Pancreas (tissue), 10 donors: ENCODE measurements around the gene FH. TPM values are rescaled to one million over a fixed set of nuclear protein-coding genes. Genes with fewer than 3 reads are reported as not detected.

Source experiments
- ATAC-seq, 4 donors: fragments of 200-7000 bp; cut with Tn5 transposase; one replicate each; pipeline versions ENCODE4 v1.8.0 to v1.9.1; 2020; ENCODE audit warnings: mild to moderate bottlenecking in 4 of 4, moderate library complexity in 4 of 4
- DNase-seq, 6 donors: peaks; one replicate each; pipeline ENCODE4 v3.0.0-alpha.2; 2020
- FAIRE-seq: peaks from 2 replicates; lab custom pipeline; 2012; peaks lifted over from hg19 to GRCh38; lab: Jason Lieb, UNC
- H3K27ac ChIP-seq, 4 donors: fragments of 200-600 bp; sonication (generic); 1 replicate in 3 of 4; 2 replicates in 1 of 4; pipeline versions ENCODE4 v1.5.0 to v1.8.0; 2020
- H3K27me3 ChIP-seq, 4 donors: fragments of 200-600 bp; one replicate each; pipeline ENCODE4 v1.8.0; 2021
- H3K36me3 ChIP-seq, 3 donors: fragments of 200-600 bp; sonication (generic) in 1 of 3; one replicate each; pipeline versions ENCODE4 v1.5.0 to v1.8.0; 2020 to 2021
- H3K4me1 ChIP-seq, 3 donors: fragments of 200-600 bp; one replicate each; pipeline ENCODE4 v1.8.0; 2021
- H3K4me3 ChIP-seq, 4 donors: fragments of 200-600 bp; sonication (generic) in 2 of 4; one replicate each; pipeline versions ENCODE4 v1.5.0 to v1.8.0; 2020 to 2021
- H3K9me3 ChIP-seq, 4 donors: fragments of 200-600 bp; one replicate each; pipeline ENCODE4 v1.8.0; 2021
- CTCF ChIP-seq, 4 donors: fragments of 200-600 bp; sonication (generic) in 3 of 4; IDR thresholded peaks; one replicate each; pipeline versions ENCODE4 v1.5.0 to v1.8.0; 2021; ENCODE audit warnings: antibody characterized with exemption in 4 of 4
- WGBS, 2 donors: extraction: QIAGEN DNeasy Blood & Tissue Kit; methylation state at CpG; one replicate each; pipeline ENCODE4 v1.1.7; 2013; 5-methylcytosine and 5-hydroxymethylcytosine counted together
- intact Hi-C, 3 donors: fragments of 100-400 bp; cut with DNase I; formaldehyde crosslinking; loops; one replicate each; pipeline versions ENCODE4 v1.11.1 to v1.14.2; 2022
- polyA plus RNA-seq, 2 donors: library from polyadenylated mRNA; stranded (reverse); fragments of 200-250 nt; gene quantifications; one replicate each; pipeline ENCODE4 v1.2.3, GENCODE V29; 2013
- total RNA-seq, 6 donors: library from RNA; stranded (reverse); fragmentation: NEBNext Ultra II Directional in 4 of 6; extraction: Animal tissue kit (Norgen Biotek cat#: 25700) in 4 of 6; gene quantifications; one replicate each; pipeline versions ENCODE4 v1.2.1 to v1.2.4, GENCODE V29; 2021 to 2023
- donor health status: healthy with polysubstance abuse.
- donor health status: DM: no; HTN: no; CAD: no; lungs with moderate emphysema.
- donor health status: DM: no; HTN: no; CAD: no.
- donor health status: control.
- donor health status: control.
- donor health status: Bipolar disorder and iron deficiency.
- donor health status: DM: yes; HTN: yes; CAD: no.
- donor health status: DM: no; HTN: no; CAD: no.
- donor health status: DM: no; HTN: no; CAD: no.
- donor health status: DM: yes; HTN: yes; CAD: no.

The FH gene
- total and polyA plus RNA-seq, 8 donors, result 15.1 to 33.5 (median 23.3) TPM

GRCh38 chr1:241457421-241457820, 62.1 kb downstream of the FH start:
- H3K4me1 ChIP-seq, result no peaks in the 10 kb centered on the region
- H3K9me3 ChIP-seq, result no peaks in the 10 kb centered on the region
- no peaks in the 10 kb centered on the region for H3K27me3 ChIP-seq
- no peak for ATAC-seq
- no peak for FAIRE-seq
- no peak overlapping the region for H3K4me3 ChIP-seq
- no peak for TF ChIP-seq CTCF (IDR thresholded peaks at IDR 0.05)
- no peak for DNase-seq
- intact Hi-C loops, result no loop called here
- no peak overlapping the region for H3K27ac ChIP-seq
- no peaks in the 10 kb centered on the region for H3K36me3 ChIP-seq

GRCh38 chr1:241456743-241457142, 62.8 kb downstream of the FH start:
- no peak for TF ChIP-seq CTCF (IDR thresholded peaks at IDR 0.05)
- intact Hi-C loops, result no loop called here
- H3K9me3 ChIP-seq, result no peaks in the 10 kb centered on the region
- H3K4me3 ChIP-seq, result no peak overlapping the region
- no peak overlapping the region for H3K27ac ChIP-seq
- ATAC-seq (no peak), DNase-seq (no peak), FAIRE-seq (no peak)
- 72 to 84% methylated on average over 1 of the region's 1 CpG for WGBS, 2 donors
- no peaks in the 10 kb centered on the region for H3K4me1 ChIP-seq
- no peaks in the 10 kb centered on the region for H3K27me3 ChIP-seq
- H3K36me3 ChIP-seq, result no peaks in the 10 kb centered on the region

GRCh38 chr1:241453732-241454131, 65.8 kb downstream of the FH start:
- Histone ChIP-seq H3K36me3 (no peaks in the 10 kb centered on the region), H3K4me3 (no peak overlapping the region), H3K9me3 (no peaks in the 10 kb centered on the region), H3K27ac (no peak overlapping the region), H3K27me3 (no peaks in the 10 kb centered on the region), H3K4me1 (no peaks in the 10 kb centered on the region)
- DNase-seq (no peak), ATAC-seq (no peak), FAIRE-seq (no peak)
- no peak for TF ChIP-seq CTCF (IDR thresholded peaks at IDR 0.05)
- intact Hi-C loops, result no loop called here
- WGBS, 2 donors, result 79 to 87% methylated on average over 1 of the region's 1 CpG

- no peaks in the 10 kb centered on the region for H3K27me3 ChIP-seq
- TF ChIP-seq CTCF (IDR thresholded peaks at IDR 0.05), result no peak
- intact Hi-C loops, result no loop called here
- no peak overlapping the region for H3K4me3 ChIP-seq
- H3K27ac ChIP-seq, result no peak overlapping the region
- H3K4me1 ChIP-seq, result no peaks in the 10 kb centered on the region
- no peaks in the 10 kb centered on the region for H3K9me3 ChIP-seq
- WGBS, 2 donors, result 81 to 82% methylated on average over 4 of the region's 4 CpGs
- H3K36me3 ChIP-seq, result no peaks in the 10 kb centered on the region
- no peak for ATAC-seq
- DNase-seq, result no peak
- no peak for FAIRE-seq
Observed at GRCh38 chr1:241451956-241452355, 67.6 kb downstream of the FH start.

Other genes with a start within 250 kb of the FH start
- under 1 TPM; 0.08 to 0.64 (median 0.23) TPM for gene RGS7, start 162.6 kb downstream of the FH start, total RNA-seq
- gene RGS7, start 162.6 kb downstream of the FH start, polyA plus RNA-seq, result 1 to 10 TPM in 1 of 2 donors, under 1 TPM in 1; 0.34 to 4.2 TPM
- under 1 TPM in 4 of 6 donors, not detected in 2; 0.09 to 0.89 (median 0.52) TPM for gene KMO, start 12.6 kb upstream of the FH start, total RNA-seq
- gene KMO, start 12.6 kb upstream of the FH start, polyA plus RNA-seq, result under 1 TPM; 0.04 to 0.26 TPM
- 1 to 10 TPM; 1.7 to 6.3 (median 3.6) TPM for gene CHML, start 120.6 kb upstream of the FH start, total RNA-seq
- 1 to 10 TPM in 1 of 2 donors, under 1 TPM in 1; 0.68 to 1.2 TPM for gene CHML, start 120.6 kb upstream of the FH start, polyA plus RNA-seq
- gene OPN3, start 120.6 kb upstream of the FH start, total RNA-seq, result 10 to 100 TPM in 1 of 6 donors, 1 to 10 TPM in 5; 1.2 to 12.8 (median 3.2) TPM
- gene OPN3, start 120.6 kb upstream of the FH start, polyA plus RNA-seq, result 1 to 10 TPM; 2.4 to 3.5 TPM
- not detected for gene WDR64, start 132.5 kb upstream of the FH start, total RNA-seq
- not detected for gene WDR64, start 132.5 kb upstream of the FH start, polyA plus RNA-seq